Tongue (tissue), 2 donors: Measurements from ENCODE around the gene RABL2B. TPM values are rescaled to one million over a fixed set of nuclear protein-coding genes. Genes with fewer than 3 reads are reported as not detected.

ENCODE experiments used
- DNase-seq: peaks from one replicate; pipeline ENCODE4 v3.0.0-alpha.2; 2015
- total RNA-seq: library from RNA; depleted of rRNA; stranded (reverse); fragments of >200 nt; gene quantifications from one replicate; pipeline ENCODE4 v1.2.3, GENCODE V29; 2014

The RABL2B gene
- total RNA-seq, 1 donor from 2014 or later, result 6.2 TPM

- no peak for DNase-seq
Measured at GRCh38 chr22:50722048-50722701, 61.3 kb downstream of the RABL2B start.

DNA sequence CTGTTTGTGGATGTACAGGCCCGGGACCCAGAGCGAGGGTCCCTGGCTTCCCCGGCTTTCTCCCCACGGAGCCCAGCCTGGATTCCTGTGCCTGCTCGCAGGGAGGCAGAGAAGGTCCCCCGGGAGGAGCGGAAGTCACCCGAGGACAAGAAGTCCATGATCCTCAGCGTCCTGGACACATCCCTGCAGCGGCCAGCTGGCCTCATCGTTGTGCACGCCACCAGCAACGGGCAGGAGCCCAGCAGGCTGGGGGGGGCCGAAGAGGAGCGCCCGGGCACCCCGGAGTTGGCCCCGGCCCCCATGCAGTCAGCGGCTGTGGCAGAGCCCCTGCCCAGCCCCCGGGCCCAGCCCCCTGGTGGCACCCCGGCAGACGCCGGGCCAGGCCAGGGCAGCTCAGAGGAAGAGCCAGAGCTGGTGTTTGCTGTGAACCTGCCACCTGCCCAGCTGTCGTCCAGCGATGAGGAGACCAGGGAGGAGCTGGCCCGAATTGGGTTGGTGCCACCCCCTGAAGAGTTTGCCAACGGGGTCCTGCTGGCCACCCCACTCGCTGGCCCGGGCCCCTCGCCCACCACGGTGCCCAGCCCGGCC is 62.1 kb downstream of the RABL2B start:
- no peak for DNase-seq

GRCh38 chr22:50720301-50721256 is 62.9 kb downstream of the RABL2B start:
- no peak for DNase-seq

GRCh38 chr22:50719814-50720300 is 63.6 kb downstream of the RABL2B start:
- no peak for DNase-seq

DNA sequence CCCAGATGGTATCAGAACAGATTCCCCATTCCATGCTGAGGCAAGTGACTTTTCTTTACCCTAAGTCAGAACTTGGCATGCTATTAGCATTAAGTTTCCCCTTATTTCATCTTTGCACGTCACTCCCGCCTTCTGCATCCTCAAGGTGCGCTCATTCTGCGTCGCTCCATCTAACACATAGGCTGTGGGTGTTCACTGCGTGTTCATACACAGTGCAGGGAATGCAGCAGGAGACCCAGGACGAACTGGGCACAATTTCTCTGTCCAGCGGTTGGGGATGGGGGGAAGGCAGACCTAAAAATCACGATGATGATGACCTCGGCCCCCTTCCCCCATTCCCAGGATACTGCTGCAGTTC is 65.1 kb downstream of the RABL2B start:
- DNase-seq, result no peak

DNA sequence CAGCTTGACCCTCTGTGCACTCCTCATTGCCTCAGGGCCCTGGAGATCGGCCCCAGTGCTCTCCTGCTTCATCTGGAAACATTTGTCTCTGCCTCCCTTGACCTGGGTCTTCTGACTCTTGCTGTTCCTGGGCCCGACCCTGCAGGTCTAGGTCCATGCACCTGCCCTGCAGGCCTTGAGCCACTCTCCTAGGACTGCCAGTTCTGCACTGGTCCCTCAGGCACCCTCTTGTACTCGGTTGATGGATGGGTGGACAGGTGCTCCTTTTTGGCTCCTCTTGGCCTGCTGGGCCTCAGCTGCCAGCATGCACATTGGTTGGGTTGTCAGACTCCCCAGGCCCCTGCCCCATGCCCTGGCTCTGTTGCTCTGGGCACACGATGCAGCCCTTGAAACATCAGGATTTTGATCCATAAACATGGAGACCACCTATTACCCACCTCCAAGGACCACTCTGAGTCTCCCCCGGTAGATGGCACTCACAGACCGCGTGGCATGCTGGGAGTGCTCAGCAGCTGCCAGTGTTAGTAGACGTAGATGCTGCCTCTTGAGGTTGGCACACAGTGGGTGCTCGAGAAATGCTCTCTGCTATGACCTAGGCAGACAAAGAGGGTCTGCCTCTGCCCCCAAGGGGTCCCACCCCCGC is 65.6 kb downstream of the RABL2B start:
- peak; percentile 25 for DNase-seq

Other genes starting within 250 kb of the RABL2B start
- 0.10 TPM for gene KLHDC7B, start 237.7 kb downstream of the RABL2B start, total RNA-seq
- not detected for gene SYCE3, start 220.7 kb downstream of the RABL2B start, total RNA-seq
- 57.4 TPM for gene CPT1B, start 205.2 kb downstream of the RABL2B start, total RNA-seq
- 39.2 TPM for gene CHKB, start 200.8 kb downstream of the RABL2B start, total RNA-seq
- 1.2 TPM for gene MAPK8IP2, start 182.8 kb downstream of the RABL2B start, total RNA-seq
- 9.6 TPM for gene ARSA, start 155.5 kb downstream of the RABL2B start, total RNA-seq
- gene SHANK3, start 110.8 kb downstream of the RABL2B start, total RNA-seq, result 10.1 TPM
- gene ACR, start 45.4 kb downstream of the RABL2B start, total RNA-seq, result 3.3 TPM